Mucosa of rectum (tissue), 2 donors: ENCODE data around the gene RPEL1.
"Not testable (repeated sequence)": the region's sequence is repeated elsewhere in the genome, so short reads cannot be mapped to it uniquely, and the experiment has no call there.

Experiments
- H3K27ac ChIP-seq, 2 donors: one replicate each; pipeline ENCODE4 v1.7.0; 2013; ENCODE audit warnings: inconsistent platforms in 2 of 2, low read depth in 2 of 2, low read length in 2 of 2
- H3K27me3 ChIP-seq, 2 donors: one replicate each; pipeline ENCODE4 v1.7.0; 2013; ENCODE audit warnings: low read length in 2 of 2; ENCODE audit not compliant: control insufficient read depth in 2 of 2, insufficient read depth in 2 of 2
- H3K36me3 ChIP-seq, 2 donors: one replicate each; pipeline ENCODE4 v1.7.0; 2013; ENCODE audit warnings: low read length in 2 of 2; ENCODE audit not compliant: control insufficient read depth in 2 of 2, insufficient read depth in 2 of 2
- H3K4me1 ChIP-seq, 2 donors: one replicate each; pipeline ENCODE4 v1.7.0; 2013; ENCODE audit warnings: low read length in 2 of 2, mild to moderate bottlenecking in 1 of 2; ENCODE audit not compliant: control insufficient read depth in 2 of 2, insufficient read depth in 2 of 2
- H3K4me3 ChIP-seq, 2 donors: one replicate each; pipeline ENCODE4 v1.7.0; 2013; ENCODE audit warnings: low read length in 2 of 2
- H3K9ac ChIP-seq, 2 donors: one replicate each; pipeline ENCODE4 v1.7.0; 2013; ENCODE audit warnings: low read length in 2 of 2, low read depth in 1 of 2, mild to moderate bottlenecking in 1 of 2
- H3K9me3 ChIP-seq, 2 donors: one replicate each; pipeline ENCODE4 v1.7.0; 2013; ENCODE audit warnings: low read length in 2 of 2; ENCODE audit not compliant: control insufficient read depth in 2 of 2
- donor health status: healthy.
- donor health status: Normal muscosa, but diverticular disease.

The RPEL1 gene

GRCh38 chr10:103206715-103207114, 39.0 kb upstream of the RPEL1 start:
- H3K4me3 ChIP-seq, H3K4me1 ChIP-seq, H3K27me3 ChIP-seq, H3K9me3 ChIP-seq, H3K36me3 ChIP-seq, H3K27ac ChIP-seq, H3K9ac ChIP-seq: not testable (repeated sequence)

- H3K4me1 ChIP-seq: no peaks in the 10 kb centered on the region
- no peaks in the 10 kb centered on the region for H3K36me3 ChIP-seq
- H3K27ac ChIP-seq: no peak overlapping the region
- no peak overlapping the region for H3K9ac ChIP-seq
- no peaks in the 10 kb centered on the region for H3K27me3 ChIP-seq
- no peak overlapping the region for H3K4me3 ChIP-seq
- peaks cover 6 to 8% of the 10 kb centered on the region in 2 donors for H3K9me3 ChIP-seq
Measured at GRCh38 chr10:103207141-103207540, 38.5 kb upstream of the RPEL1 start.

- not testable (repeated sequence) for H3K9ac ChIP-seq, H3K36me3 ChIP-seq, H3K27ac ChIP-seq, H3K27me3 ChIP-seq, H3K4me1 ChIP-seq, H3K9me3 ChIP-seq, H3K4me3 ChIP-seq
Measured at GRCh38 chr10:103207643-103208042, 38.0 kb upstream of the RPEL1 start.

GRCh38 chr10:103210262-103210661, 35.4 kb upstream of the RPEL1 start:
- not testable (repeated sequence) for H3K27ac ChIP-seq, H3K4me3 ChIP-seq, H3K4me1 ChIP-seq, H3K9me3 ChIP-seq, H3K36me3 ChIP-seq, H3K9ac ChIP-seq, H3K27me3 ChIP-seq

- no peak overlapping the region for H3K9ac ChIP-seq
- no peak overlapping the region for H3K4me3 ChIP-seq
- H3K27ac ChIP-seq: no peak overlapping the region
- no peaks in the 10 kb centered on the region for H3K36me3 ChIP-seq
- no peaks in the 10 kb centered on the region for H3K27me3 ChIP-seq
- H3K9me3 ChIP-seq: peaks cover 0 to 2% of the 10 kb centered on the region in 2 donors
- no peaks in the 10 kb centered on the region for H3K4me1 ChIP-seq
Measured at GRCh38 chr10:103215601-103216000, 30.1 kb upstream of the RPEL1 start.

GRCh38 chr10:103216362-103216761, 29.3 kb upstream of the RPEL1 start:
- H3K9me3 ChIP-seq, H3K36me3 ChIP-seq, H3K4me3 ChIP-seq, H3K9ac ChIP-seq, H3K27ac ChIP-seq, H3K27me3 ChIP-seq, H3K4me1 ChIP-seq: not testable (repeated sequence)

GRCh38 chr10:103224133-103224532, 21.6 kb upstream of the RPEL1 start:
- H3K9ac ChIP-seq: no peak overlapping the region
- H3K4me3 ChIP-seq: no peak overlapping the region
- H3K27me3 ChIP-seq: no peaks in the 10 kb centered on the region
- peaks cover 3 to 22% of the 10 kb centered on the region in 2 donors for H3K4me1 ChIP-seq
- H3K27ac ChIP-seq: no peak overlapping the region
- no peaks in the 10 kb centered on the region for H3K36me3 ChIP-seq
- H3K9me3 ChIP-seq: peaks cover 3 to 7% of the 10 kb centered on the region in 2 donors

- H3K27me3 ChIP-seq, H3K9ac ChIP-seq, H3K27ac ChIP-seq, H3K4me3 ChIP-seq, H3K36me3 ChIP-seq, H3K9me3 ChIP-seq: not testable (repeated sequence)
- peaks cover 3 to 22% of the 10 kb centered on the region in 2 donors for H3K4me1 ChIP-seq
Measured at GRCh38 chr10:103224721-103225120, 21.0 kb upstream of the RPEL1 start.

GRCh38 chr10:103225939-103226338, 19.7 kb upstream of the RPEL1 start:
- peaks cover 3 to 7% of the 10 kb centered on the region in 2 donors for H3K9me3 ChIP-seq
- no peaks in the 10 kb centered on the region for H3K27me3 ChIP-seq
- H3K4me1 ChIP-seq: peaks cover 3 to 22% of the 10 kb centered on the region in 2 donors

GRCh38 chr10:103227416-103227815, 18.3 kb upstream of the RPEL1 start:
- peak overlapping the region; percentile 24 to 52 for H3K27ac ChIP-seq

More at GRCh38 chr10:103225939-103226338, 19.7 kb upstream of the RPEL1 start:
- peak overlapping the region; percentile 34 to 61 for H3K27ac ChIP-seq
- no peaks in the 10 kb centered on the region for H3K36me3 ChIP-seq
- H3K4me3 ChIP-seq: no peak overlapping the region
- no peak overlapping the region for H3K9ac ChIP-seq

GRCh38 chr10:103231047-103231551, 14.6 kb upstream of the RPEL1 start:
- H3K9ac ChIP-seq: no peak overlapping the region
- no peaks in the 10 kb centered on the region for H3K9me3 ChIP-seq
- H3K36me3 ChIP-seq: no peaks in the 10 kb centered on the region
- H3K27me3 ChIP-seq: no peaks in the 10 kb centered on the region
- H3K4me3 ChIP-seq: no peak overlapping the region
- peaks cover 3 to 19% of the 10 kb centered on the region in 2 donors for H3K4me1 ChIP-seq
- no peak overlapping the region for H3K27ac ChIP-seq

More at GRCh38 chr10:103227416-103227815, 18.3 kb upstream of the RPEL1 start:
- H3K9ac ChIP-seq: no peak overlapping the region
- H3K36me3 ChIP-seq: no peaks in the 10 kb centered on the region
- peaks cover 3 to 7% of the 10 kb centered on the region in 2 donors for H3K9me3 ChIP-seq
- no peak overlapping the region for H3K4me3 ChIP-seq
- H3K4me1 ChIP-seq: peaks cover 3 to 22% of the 10 kb centered on the region in 2 donors
- no peaks in the 10 kb centered on the region for H3K27me3 ChIP-seq
